Esophagus squamous epithelium (tissue), 5 donors: Measurements from ENCODE around the gene TMEM61. TPM values are rescaled to one million over a fixed set of nuclear protein-coding genes. Genes with fewer than 3 reads are reported as not detected.
"Not testable (repeated sequence)": the region's sequence is repeated elsewhere in the genome, so short reads cannot be mapped to it uniquely, and the experiment has no call there.

Experiments used
- DNase-seq: peaks from one replicate; lab custom pipeline; 2025; lab: John Stamatoyannopoulos, UW
- H3K27ac ChIP-seq, 4 donors: fragments of 200-600 bp; sonication (generic); one replicate each; pipeline ENCODE4 v1.5.1; 2016 to 2019; ENCODE audit warnings: mild to moderate bottlenecking in 1 of 4
- H3K27me3 ChIP-seq, 4 donors: fragments of 200-600 bp; sonication (generic); 1 replicate in 3 of 4; 2 replicates in 1 of 4; pipeline versions ENCODE4 v1.5.1 to v1.6.0; 2017 to 2021; ENCODE audit warnings: antibody characterized with exemption in 1 of 4
- H3K36me3 ChIP-seq, 3 donors: fragments of 200-600 bp; sonication (generic); one replicate each; pipeline ENCODE4 v1.5.1; 2016 to 2019
- H3K4me1 ChIP-seq, 3 donors: fragments of 200-600 bp; sonication (generic); one replicate each; pipeline ENCODE4 v1.5.1; 2017 to 2019
- H3K4me3 ChIP-seq, 4 donors: fragments of 200-600 bp; sonication (generic); 1 replicate in 3 of 4; 2 replicates in 1 of 4; pipeline ENCODE4 v1.5.1; 2016 to 2019; ENCODE audit warnings: mild to moderate bottlenecking in 2 of 4, moderate library complexity in 1 of 4
- H3K9me3 ChIP-seq, 3 donors: fragments of 200-600 bp; sonication (generic); one replicate each; pipeline ENCODE4 v1.5.1; 2016 to 2019
- POLR2A ChIP-seq, 4 donors: fragments of 450-650 bp; IDR thresholded peaks; one replicate each; pipeline ENCODE4 v1.6.1; 2017; ENCODE audit warnings: antibody characterized with exemption in 4 of 4, mild to moderate bottlenecking in 4 of 4, moderate library complexity in 3 of 4
- WGBS, 2 donors: methylation state at CpG; one replicate each; pipeline ENCODE4 v1.1.5; 2018; 5-methylcytosine and 5-hydroxymethylcytosine counted together
- intact Hi-C: fragments of 100-400 bp; cut with DNase I; formaldehyde crosslinking; loops from one replicate; pipeline ENCODE4 v1.15.0; 2022
- total RNA-seq, 4 donors: library from RNA; depleted of rRNA; stranded (reverse); fragments of >200 nt; gene quantifications; one replicate each; pipeline ENCODE4 v1.1.0, GENCODE V29; 2016
- TF ChIP-seq, protein P1 (sequence below), 6 experiments: fragments of 450-650 bp in 4 of 6; fragments of 200-600 bp in 2 of 6; sonication (generic) in 2 of 6; IDR thresholded peaks; one replicate each; pipeline ENCODE4 v1.5.1; 2016 to 2019; ENCODE audit warnings: antibody characterized with exemption in 6 of 6, mild to moderate bottlenecking in 4 of 6, moderate library complexity in 4 of 6
- donor health status: DM: yes; HTN: yes; CAD: no.

The TMEM61 gene
- total RNA-seq, 4 donors from 2014 or later = 0.95 to 2.3 (median 1.0) TPM; not detected in 1

DNA sequence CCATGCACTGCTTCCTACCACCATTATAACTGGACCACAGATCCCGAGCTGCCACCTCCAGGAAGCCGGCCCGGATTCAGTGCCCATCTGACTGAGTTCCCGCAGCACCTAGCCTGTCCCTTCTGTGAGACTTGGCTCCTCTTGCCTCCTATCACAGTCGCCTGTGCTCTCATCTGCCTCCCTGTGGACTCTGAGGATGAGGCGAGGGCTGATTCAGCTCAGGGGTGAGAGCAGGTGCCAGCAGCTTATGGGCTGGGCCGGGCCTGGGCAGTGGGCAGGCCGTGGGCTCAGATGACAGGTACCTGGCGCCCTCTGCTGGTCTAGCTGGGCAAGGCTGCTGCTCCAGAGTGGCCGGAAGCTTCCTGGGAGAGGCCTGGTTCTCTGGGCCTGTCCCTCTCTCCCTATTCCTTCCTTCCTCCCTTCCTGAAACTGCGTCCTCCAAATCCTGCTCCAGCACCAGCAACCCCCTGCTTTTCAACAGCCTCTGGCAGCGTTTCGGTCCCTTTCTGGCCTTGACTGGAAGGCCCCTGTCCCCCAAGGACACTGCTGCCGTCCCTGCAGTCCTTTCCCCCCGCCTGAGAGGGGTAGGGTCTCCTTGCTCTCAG is 41.6 kb downstream of the TMEM61 start:
- Histone ChIP-seq H3K27me3 (peaks cover 0 to 33% (median 0%) of the 10 kb centered on the region in 4 donors), H3K4me3 (no peak overlapping the region), H3K4me1 (peaks cover 0 to 3% (median 0%) of the 10 kb centered on the region in 3 donors), H3K27ac (no peak overlapping the region), H3K9me3 (no peaks in the 10 kb centered on the region), H3K36me3 (no peaks in the 10 kb centered on the region)
- no peak for DNase-seq
- 38 to 39% methylated on average over 8 to 12 of the region's 15 CpGs for WGBS, 2 donors
- intact Hi-C loops = no loop called here
- TF ChIP-seq POLR2A (IDR thresholded peaks at IDR 0.05) = no peak
- TF ChIP-seq, protein P1, sequence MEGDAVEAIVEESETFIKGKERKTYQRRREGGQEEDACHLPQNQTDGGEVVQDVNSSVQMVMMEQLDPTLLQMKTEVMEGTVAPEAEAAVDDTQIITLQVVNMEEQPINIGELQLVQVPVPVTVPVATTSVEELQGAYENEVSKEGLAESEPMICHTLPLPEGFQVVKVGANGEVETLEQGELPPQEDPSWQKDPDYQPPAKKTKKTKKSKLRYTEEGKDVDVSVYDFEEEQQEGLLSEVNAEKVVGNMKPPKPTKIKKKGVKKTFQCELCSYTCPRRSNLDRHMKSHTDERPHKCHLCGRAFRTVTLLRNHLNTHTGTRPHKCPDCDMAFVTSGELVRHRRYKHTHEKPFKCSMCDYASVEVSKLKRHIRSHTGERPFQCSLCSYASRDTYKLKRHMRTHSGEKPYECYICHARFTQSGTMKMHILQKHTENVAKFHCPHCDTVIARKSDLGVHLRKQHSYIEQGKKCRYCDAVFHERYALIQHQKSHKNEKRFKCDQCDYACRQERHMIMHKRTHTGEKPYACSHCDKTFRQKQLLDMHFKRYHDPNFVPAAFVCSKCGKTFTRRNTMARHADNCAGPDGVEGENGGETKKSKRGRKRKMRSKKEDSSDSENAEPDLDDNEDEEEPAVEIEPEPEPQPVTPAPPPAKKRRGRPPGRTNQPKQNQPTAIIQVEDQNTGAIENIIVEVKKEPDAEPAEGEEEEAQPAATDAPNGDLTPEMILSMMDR (IDR thresholded peaks at IDR 0.05) = peak; percentile 67 to 97 (median 86)

- DNase-seq, H3K27ac ChIP-seq, intact Hi-C loops, H3K9me3 ChIP-seq, H3K4me3 ChIP-seq, H3K4me1 ChIP-seq, H3K36me3 ChIP-seq: not testable (repeated sequence)
- peaks cover 0 to 16% (median 0%) of the 10 kb centered on the region in 4 donors for H3K27me3 ChIP-seq
- WGBS, 2 donors = 72 to 78% methylated on average over 10 of the region's 10 CpGs
These were observed 43.7 kb downstream of the TMEM61 start for GRCh38 chr1:55024163-55024562.

- peaks cover 0 to 12% (median 0%) of the 10 kb centered on the region in 4 donors for H3K27me3 ChIP-seq
- H3K9me3 ChIP-seq, H3K4me3 ChIP-seq, DNase-seq, intact Hi-C loops, H3K27ac ChIP-seq, H3K4me1 ChIP-seq, H3K36me3 ChIP-seq: not testable (repeated sequence)
- WGBS, 2 donors = 73 to 74% methylated on average over 3 of the region's 3 CpGs
These were observed 46.3 kb downstream of the TMEM61 start for GRCh38 chr1:55026682-55027081.

DNA sequence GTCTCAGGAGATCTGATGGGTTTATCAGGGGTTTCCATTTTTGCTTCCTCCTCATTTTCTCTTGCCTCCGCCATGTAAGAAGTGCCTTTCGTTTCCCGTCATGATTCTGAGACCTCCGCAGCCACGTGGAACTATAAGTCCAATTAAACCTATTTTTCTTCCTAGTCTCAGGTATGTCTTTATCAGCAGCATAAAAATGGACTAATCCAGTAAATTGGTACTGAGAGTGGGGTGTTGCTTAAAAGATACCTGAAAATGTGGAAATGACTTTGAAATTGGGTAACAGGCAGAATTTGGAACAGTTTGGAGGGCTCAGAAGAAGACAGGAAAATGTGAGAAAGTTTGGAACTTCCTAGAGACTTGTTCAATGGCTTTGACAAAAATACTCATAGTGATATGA is 50.7 kb downstream of the TMEM61 start:
- 93 to 94% methylated on average over 5 of the region's 5 CpGs for WGBS, 2 donors
- intact Hi-C loops = not testable (repeated sequence)

DNA sequence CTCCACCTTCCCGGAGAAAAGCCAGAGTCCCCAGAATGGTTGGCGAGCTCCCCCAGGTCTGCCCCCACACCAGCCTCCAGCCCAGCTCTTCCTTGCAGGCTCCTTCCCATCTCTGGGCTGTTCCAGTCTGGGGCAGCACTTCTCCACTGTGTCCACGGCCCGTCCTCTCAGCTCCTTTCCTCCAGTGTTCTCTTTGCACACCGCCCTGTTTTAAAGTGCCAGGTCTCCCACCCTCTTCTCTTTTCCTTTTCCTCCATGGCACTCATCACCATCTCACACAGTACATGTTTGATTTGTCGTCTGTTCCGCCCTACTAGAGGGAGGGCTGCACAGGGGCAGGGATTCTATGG is 52.8 kb downstream of the TMEM61 start:
- Histone ChIP-seq H3K27me3 (peaks cover 0 to 63% (median 0%) of the 10 kb centered on the region in 4 donors), H3K9me3 (no peaks in the 10 kb centered on the region), H3K4me1 (no peaks in the 10 kb centered on the region), H3K27ac (no peak overlapping the region), H3K36me3 (no peaks in the 10 kb centered on the region), H3K4me3 (no peak overlapping the region)
- no peak for DNase-seq
- 81 to 84% methylated on average over 7 of the region's 7 CpGs for WGBS, 2 donors
- TF ChIP-seq, protein P1 (IDR thresholded peaks at IDR 0.05) = no peak
- no peak for TF ChIP-seq POLR2A (IDR thresholded peaks at IDR 0.05)
- intact Hi-C loops = no loop called here

More for the DNA sequence above, 50.7 kb downstream of the TMEM61 start:
- DNase-seq, H3K27ac ChIP-seq, H3K4me1 ChIP-seq, H3K4me3 ChIP-seq, H3K9me3 ChIP-seq, H3K36me3 ChIP-seq: not testable (repeated sequence)
- H3K27me3 ChIP-seq = peaks cover 0 to 43% (median 0%) of the 10 kb centered on the region in 4 donors

DNA sequence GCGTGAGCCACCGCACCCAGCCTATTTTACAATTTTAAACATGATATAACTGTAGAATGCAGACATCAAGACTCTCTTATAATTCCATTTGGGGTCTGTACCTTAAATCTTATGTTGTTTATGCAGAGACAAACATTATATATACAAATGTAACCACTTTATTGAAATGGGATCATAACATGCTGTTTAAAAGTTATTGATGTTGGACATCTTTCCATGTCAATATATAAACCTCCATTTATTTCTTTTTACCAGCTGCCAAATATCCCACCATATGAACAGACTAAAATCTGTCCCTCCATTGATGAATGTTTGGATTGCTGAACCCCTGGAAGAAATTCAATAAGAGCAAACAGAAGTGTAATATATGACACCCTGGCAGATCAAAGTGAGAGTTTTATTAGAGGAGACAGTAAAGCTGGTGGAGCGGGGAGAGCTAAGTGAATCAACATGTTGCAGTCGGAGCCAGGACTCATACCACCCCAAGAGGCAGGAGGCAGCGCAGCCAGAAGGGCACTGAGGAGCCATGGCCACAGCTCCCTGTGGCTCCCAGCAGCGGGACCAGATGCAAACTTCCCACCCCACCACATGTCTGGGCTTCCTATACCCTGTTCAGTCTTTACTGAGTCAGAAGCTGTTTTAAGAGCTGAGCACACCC is 54.2 kb downstream of the TMEM61 start:
- H3K4me3 ChIP-seq = no peak overlapping the region
- no peaks in the 10 kb centered on the region for H3K36me3 ChIP-seq
- H3K27ac ChIP-seq = no peak overlapping the region
- peaks cover 0 to 9% (median 6%) of the 10 kb centered on the region in 3 donors for H3K4me1 ChIP-seq
- no peak for TF ChIP-seq POLR2A (IDR thresholded peaks at IDR 0.05)
- TF ChIP-seq, protein P1 (IDR thresholded peaks at IDR 0.05) = no peak
- 77 to 87% methylated on average over 6 of the region's 6 CpGs for WGBS, 2 donors
- H3K27me3 ChIP-seq = peaks cover 0 to 77% (median 2%) of the 10 kb centered on the region in 4 donors
- DNase-seq = no peak
- no peaks in the 10 kb centered on the region for H3K9me3 ChIP-seq
- intact Hi-C loops = no loop called here
